SK-N-MC (cell line): ENCODE measurements around the gene NXPH2.

ENCODE experiments used
- EZH2 ChIP-seq: fragments of 200-600 bp; sonication (generic); IDR thresholded peaks from one replicate; pipeline ENCODE4 v1.6.1; 2017; ENCODE audit warnings: antibody characterized with exemption
- FOXP2 ChIP-seq: optimal IDR thresholded peaks from 2 replicates; pipeline ENCODE3; 2011; ENCODE audit warnings: mild to moderate bottlenecking, moderate library complexity; ENCODE audit not compliant: insufficient read depth; ENCODE audit errors: extremely low read length, control extremely low read depth
- POLR2AphosphoS5 ChIP-seq: IDR thresholded peaks from 2 replicates; pipeline ENCODE4 v1.6.1; 2012; ENCODE audit warnings: mild to moderate bottlenecking, low read depth, low read length, borderline replicate concordance

- TF ChIP-seq POLR2AphosphoS5 (no peak), EZH2 (no peak), FOXP2 (no peak)
Measured at GRCh38 chr2:138787053-138787666, 7.0 kb upstream of the NXPH2 start.
